HG02642 (cell line): ENCODE data around the gene SELPLG.
"Not testable (repeated sequence)": the region's sequence is repeated elsewhere in the genome, so short reads cannot be mapped to it uniquely, and the experiment has no call there.

Experiments
- ATAC-seq: cut with Tn5 transposase; IDR thresholded peaks from one replicate; pipeline ENCODE4 v1.9.1; 2021; ENCODE audit warnings: mild to moderate bottlenecking; ENCODE audit not compliant: unreplicated experiment, poor library complexity

SELPLG gene

DNA sequence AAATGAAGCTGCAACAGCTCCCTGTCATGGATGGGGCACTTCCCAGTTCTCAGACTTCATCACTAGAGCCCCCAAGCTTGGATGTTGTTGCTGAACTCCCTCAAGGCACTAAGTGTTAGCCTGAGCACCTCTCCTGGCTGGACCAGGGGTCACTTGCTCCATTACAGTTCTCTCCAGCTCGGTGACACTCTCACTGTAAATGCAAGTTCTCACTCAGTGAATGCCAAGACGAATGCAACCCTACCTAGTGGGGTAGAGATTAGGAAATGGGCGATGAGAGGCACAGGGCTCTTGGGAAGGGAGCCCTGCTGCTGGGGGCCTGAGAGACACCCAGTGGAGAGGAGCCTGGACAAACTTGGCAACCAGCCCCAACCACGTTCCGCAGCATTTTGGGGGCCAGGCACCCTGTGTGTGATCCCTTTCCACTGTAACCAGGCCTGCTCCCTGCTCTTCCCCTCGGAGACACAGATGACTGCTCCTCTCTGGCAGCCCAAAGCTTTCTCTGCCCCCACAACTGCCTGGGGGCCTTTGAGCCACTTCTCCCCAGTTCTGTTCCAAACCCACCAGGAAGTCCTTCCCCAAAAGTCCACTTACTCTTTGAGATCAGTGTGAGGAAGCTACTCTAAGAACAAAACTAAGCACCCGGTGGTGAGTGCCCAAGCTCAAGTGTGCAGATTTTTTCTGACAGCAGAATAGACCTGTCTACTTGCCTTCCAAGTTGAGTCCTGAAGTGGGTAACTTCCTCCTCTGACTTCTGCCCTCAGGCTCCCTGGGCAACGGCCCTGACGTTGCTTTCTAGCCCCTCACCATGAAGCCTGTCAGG, 8.0 kb upstream of the SELPLG start:
- ATAC-seq = no peak

DNA sequence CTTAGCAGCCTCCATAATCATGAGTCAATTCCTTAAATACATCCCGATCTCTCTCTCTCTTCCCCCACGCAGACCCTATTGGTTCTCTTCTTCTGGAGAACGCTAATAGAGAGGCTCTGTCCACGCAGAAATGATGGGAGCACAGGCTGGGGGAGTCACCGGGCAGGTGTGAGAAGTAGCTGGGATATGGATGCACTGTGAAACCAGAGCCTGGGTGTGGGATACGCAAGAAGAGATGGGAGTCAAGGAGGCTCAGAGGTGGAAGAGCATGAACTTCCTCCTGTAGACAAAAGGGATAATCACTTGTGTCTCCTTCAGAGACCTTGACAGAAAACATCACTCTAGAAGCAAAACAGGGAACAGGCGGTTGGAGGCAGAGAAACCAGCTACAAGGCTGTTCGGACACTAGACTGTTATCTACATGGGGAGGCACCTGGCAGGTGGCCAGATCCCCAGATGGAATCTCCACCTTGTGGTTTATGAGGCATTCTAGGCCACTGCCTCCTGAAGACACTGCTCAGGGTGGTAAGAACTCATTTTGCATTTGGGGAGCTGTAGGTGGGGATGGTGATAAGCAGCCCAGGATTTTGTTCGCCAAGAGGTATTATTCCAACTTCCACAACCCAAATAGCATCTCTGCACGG, 7.2 kb upstream of the SELPLG start:
- ATAC-seq = no peak

DNA sequence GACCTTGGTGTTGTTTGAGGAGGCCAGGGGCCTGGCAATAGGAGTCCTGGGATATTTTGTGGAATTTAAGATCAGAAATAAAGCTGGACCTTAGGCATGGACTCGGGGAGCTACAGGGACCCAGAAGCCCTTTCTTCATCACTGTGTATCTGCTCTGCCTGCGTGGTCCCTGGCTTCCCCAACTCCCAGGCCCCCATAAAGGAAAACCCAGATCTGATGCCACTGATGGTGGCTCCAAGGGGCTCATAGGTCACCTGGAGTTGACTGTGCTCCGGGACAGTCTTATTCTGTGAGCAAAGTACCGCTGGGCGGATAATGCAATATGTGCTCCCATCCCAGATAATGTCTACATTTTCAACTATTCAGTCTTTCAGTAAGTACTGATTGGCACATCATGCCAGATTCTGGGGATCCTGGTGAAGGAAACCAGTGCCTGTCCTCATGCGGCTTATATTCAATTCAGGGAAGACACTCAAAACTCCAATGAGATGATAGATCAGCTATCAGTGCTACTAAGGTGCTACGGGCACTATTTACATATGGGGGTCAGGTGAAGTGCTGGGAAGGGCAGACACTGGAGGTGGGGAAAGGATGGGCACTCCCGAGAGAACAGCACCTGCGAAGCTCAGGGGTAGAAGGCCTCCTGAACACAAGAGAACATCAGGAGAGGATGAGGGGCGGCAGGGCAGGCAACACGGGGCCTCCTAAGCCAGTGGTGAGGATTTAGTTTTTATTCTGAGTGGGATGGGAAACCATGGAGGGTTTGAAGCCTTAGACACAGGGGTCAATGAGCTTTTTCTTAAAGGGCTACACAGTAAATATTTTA, 5.5 kb upstream of the SELPLG start:
- ATAC-seq = no peak

DNA sequence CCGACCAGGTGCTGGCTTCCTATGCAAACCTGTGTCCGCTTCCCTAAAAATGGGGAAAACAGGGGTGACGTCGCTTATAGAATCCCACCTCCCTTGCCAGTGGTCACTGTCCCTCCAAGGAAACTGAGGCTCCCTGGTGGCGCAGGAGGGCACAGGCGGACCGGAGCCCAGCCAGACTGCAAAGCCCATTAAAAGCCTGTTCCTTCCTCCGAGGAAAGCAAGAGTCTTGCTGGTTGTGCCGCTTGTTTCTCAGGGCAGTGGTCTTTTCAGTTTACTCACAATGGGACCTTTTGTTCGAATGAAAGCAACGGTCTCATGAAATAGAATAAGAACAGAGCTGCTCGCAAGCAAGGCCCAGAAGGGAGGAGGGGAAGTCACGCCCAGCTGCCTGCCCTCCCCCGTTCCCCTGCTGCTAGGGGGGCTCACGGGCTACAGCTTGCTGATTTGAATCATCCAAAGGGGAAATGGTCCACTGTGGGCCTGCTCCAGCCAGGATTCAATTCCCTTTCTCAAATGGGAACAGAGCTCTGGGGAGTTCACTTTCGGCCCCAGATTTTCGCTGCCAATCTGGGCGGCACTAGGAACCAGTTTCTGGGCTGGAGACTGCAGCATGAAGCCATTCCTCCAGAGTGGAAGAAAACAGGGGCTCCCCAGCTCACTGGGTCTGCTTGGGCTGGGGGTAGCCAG, 4.6 kb upstream of the SELPLG start:
- no peak for ATAC-seq

DNA sequence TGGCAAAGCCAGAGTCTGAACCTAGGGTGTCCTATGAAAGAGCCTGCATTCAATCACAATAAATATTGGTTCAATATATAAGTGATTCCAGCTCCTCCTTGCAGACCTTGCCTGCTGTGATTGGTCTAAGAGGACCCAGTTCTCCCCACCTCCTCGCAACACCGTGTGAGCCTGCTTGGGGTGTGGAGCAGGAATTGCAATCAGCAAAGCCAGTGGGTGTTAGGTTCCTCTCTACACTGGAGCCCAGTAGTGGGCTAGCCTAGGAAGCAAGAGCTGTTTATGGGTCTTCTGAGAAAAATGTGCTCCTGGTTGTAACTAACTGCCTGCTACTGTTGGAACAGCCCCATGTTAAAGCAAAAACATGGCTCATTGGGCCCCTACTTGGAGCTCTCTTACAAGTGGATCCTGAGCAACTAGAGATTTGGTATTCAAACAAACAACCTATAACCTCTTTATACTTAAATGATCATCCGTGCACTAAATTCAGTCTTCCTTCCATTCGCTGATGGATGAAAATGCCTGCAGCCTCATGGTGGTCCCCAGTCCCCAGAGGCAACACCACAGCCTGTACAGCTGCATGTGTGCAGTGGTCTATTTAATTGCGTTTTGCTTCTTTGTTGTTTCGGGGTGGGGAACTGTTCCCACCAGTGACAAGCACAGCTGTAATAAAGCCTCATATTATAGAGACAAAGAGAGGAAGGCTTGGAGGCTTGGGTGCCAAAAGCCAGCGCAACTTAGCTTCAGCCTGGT, 3.7 kb upstream of the SELPLG start:
- no peak for ATAC-seq

DNA sequence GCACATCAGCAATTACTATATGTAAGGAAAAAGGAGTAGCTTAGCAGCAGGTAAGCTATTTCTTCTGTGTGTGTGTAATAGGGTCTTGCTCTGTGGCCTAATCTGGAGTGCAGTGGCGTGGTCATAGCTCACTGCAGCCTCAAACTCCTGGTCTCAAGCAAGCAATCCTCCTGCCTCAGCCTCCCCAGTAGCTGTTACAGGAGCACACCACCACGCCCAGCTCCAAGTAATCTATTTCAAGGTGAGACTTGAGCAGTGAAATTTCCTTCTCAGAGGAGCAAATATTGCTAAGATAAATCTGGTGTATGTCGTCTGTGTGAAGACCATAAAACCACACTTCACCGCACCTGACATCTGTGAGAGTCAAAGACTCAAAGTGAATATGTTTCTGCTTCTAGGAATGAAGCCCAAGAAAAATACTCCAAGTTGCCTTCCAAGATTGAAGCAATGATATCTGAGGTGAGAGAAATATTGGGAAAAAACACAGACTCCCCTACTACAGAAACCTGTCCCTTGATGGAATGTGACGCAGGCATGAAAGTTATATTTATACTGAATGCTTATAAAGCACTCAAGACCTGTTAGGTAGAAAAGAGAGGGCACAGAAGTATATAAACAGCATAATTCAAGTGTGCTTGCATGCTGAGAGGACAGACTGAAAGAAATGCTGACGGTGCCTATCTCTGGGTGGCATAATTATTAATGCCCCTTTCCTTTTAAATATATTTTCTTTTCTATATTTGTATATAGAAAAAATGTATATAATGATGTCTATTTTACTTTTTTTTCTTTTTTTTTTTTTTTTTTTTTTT, 2.5 kb upstream of the SELPLG start:
- ATAC-seq = no peak

DNA sequence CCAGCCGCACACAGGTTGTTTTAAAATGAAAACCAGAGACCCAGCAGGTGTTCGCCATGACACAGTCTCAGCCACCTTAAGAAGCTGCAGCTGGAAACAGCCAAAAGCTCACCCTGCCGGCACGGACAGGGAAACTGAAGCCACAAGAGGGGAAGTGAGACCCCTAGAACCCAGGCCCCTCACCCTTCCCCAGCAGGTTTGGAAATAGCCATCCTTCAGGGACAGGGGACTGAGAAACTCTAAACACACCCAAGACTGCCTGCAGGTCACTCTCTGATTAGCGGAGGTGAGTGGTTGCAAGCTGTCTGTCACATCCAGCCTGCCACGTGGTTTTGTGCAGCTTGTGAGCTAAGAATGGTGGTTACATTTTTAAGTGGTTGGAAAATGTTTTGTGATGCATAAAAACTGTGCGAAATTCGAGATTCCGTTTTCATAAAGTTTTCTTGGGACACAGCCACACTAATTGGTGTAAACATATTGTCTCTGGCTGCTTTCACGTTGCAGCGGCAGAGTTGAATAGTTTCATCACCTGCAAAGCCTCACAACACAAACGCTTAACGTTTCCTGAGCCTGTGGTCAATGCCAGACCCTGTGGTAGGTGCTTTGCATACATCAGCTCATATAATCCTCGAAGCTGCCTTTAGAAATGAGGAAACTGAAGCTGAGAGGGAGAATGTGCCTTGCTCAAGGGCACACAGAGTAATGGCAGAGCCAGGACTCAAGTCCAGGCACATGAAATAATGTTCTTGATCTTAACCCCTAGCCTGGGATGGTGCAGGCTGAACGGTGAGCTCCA, 1.7 kb upstream of the SELPLG start:
- peak; percentile 45 for ATAC-seq

DNA sequence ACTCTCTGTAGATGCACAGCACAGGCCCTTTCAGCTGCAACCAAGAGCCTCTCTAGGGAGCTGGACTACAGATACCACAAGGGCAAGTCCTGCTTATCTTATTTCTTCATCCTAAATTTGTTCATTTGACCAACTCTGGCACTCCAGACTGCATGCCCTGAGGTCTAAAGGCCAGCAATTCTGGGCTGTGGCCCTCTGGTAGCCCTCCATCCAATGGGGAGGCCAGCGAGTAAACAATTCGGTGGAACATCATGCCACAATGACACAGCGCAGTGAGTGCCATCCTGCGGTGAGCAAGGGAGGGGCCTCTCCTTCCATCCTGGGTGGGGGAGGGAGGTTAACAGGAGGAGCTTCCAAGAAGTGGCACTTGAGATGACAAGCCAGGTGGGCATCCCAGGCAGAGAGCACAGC, 652 bp upstream of the SELPLG start:
- ATAC-seq = no peak

DNA sequence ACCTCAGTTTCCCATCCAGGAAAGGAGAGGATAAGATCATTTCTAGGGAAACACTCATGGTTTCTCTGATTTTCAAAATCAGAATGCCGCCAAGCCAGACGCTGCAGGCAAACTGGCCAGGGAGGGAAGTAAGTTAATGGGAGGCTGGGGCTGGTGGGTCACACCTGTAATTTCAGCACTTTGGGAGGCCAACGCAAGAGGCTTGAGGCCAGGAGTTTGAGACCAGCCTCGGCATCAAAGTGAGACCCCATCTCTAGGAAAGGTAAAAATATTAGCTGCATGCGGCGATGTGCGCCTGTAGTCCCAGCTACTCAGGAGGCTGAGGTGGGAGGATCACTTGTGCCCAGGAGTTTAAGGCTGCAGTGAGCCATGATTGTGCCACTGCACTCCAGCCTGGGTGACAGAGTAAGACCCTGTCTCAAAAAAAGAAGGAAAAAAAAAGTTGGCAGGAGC, 587 bp downstream of the SELPLG start:
- no peak for ATAC-seq

DNA sequence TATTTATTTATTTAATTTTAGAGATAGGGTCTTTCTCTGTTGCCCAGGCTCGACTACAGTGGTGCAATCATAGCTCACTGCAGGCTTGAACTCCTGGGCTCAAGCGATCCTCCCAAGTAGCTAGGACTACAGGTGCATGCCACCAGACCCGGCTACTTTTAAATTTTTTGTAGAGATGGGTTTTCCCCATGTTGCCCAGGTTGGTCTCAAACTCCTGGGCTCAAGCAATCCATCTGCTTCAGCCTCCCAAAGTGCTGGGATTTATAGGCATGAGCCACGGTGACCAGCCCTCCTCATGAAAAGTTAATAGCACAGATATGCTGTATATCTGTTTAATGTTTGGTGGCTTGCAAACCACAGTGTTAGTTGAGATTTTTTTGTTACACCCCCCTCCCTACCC, 2.4 kb downstream of the SELPLG start:
- ATAC-seq = not testable (repeated sequence)

DNA sequence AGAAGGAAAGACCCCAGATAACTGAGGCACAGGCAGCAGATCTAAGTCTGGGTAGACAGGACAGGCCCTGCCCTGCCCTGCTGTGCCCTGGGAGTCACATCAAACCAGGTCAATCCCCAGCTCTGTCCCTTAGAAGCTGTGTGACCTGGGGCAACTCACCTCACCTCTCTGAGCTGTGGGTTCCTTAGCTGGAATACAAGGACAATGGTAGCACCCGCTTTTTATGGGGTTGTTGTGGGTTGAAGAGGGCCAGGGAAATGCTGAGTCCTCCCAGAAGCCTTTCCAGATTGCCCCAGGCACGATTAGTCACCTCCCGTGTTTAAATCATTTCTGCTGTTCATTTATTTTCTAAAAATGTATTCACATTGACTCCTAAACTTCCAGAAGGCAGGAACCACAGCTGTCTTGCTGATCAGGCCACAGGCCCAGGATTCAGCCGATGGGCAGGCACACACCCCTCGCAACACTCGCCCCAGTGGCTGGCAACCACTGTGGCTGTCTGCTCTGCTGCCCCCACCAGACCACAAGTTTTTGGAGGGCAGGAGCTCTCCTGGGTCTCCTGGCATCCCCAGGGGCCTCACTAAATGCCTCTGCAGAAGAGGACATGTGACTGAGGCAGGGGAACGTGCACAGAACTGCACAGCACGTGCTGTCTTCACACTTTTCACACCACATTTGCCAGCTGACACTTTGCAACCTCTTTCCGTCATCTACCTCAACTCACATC, 3.0 kb downstream of the SELPLG start:
- no peak for ATAC-seq

DNA sequence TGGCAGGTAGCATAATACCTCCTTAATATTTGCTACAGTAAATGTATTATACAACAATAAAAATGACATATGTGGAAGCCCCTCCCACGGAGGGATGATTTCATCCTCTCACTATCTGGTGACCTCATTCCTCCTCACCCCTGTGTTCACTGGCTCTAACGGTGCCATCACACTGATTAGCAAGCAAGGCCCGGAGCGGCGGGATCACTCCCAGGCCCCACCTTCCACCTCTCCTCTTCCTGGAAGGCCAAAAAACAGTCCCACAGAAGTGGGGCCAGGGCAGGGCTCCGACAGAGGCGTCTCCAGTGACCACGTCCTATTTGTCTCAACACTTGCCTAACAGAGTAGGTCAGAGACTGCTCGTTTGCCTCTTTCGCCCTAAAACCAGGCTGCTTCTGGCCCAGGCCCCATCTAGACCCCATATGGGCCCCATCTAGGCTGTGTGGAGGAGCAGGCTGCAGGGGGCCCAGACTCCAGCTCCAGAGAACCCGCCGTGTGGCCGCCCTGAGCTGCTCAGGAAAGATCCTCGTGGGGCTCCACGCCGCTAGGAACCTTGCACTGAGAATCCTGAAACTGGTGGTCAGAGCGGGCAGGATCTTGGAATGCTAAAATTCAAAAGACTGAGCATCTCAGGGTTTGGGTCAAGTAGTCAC, 3.7 kb downstream of the SELPLG start:
- ATAC-seq = no peak

DNA sequence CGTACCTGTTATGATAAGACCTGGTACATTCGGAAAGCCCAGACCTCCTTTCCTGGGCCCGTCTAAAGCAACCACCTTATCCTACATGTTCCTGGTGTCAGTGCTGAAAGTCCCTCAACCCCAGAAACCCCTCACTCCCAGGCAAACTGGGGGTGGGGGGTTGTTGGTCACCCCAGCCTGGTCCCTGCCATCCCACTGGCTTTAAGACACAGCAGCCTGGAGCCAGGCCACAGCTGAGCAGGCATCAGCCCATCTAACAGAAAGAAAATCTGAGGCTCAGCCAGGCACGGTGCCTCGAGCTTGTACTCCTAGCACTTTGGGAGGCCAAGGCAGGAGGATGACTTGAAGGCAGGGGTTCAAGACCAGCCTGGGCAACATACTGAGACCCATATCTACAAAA, 4.5 kb downstream of the SELPLG start:
- ATAC-seq = no peak

DNA sequence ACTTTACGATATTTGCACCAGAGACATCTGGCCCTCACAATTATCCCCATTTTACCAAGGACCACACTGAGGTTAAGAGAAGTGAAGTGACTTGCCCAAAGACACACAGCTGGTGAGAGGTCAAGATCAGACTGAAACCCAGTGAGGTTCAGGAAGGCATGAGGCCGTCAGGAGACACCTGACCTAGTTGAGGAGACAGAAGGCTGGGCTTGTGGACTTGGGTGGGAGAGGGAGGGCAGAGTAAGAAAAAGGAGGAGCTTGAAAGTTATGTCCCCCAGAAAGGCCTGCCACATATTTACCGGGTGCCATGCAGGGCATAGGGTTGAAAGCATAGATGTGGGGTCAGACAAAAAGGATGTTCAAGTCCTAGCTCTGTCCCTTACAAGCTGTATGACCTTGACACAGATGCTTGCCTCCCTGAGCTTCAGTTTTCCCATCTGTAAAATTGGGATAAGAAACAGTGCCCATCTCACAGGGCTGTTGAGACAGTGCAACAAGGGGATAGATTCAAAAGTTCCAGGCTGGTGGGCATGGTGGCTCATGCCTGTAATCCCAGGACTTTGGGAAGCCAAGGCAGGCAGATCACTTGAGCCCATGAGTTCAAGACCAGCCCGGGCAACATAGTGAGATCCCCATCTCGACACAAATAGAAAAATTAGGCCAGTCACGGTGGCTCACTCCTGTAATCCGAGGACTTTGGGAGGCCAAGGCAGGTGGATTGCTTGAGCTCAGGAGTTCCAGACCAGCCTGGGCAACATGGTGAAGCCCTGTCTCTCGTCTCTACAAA, 6.4 kb downstream of the SELPLG start:
- ATAC-seq = no peak

DNA sequence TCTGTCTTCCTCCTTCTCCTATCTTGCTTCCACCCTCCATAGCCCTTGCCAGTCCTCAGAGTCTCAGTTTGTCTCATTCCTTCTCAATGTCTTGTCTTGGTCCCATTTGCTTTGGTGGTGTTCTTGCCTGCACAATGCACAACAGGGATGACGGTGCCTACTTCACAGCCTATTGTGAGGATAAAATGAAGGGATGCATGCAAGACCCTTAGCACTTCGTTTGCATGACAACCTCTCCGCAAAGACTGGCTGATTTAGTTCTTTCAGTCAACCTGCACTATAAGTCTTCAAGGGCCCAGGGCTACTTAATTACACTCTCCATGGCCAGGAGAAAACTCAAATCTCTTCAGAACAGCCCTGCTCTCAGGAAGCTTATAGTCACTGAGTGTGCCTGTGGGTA, 8.5 kb downstream of the SELPLG start:
- ATAC-seq = no peak

DNA sequence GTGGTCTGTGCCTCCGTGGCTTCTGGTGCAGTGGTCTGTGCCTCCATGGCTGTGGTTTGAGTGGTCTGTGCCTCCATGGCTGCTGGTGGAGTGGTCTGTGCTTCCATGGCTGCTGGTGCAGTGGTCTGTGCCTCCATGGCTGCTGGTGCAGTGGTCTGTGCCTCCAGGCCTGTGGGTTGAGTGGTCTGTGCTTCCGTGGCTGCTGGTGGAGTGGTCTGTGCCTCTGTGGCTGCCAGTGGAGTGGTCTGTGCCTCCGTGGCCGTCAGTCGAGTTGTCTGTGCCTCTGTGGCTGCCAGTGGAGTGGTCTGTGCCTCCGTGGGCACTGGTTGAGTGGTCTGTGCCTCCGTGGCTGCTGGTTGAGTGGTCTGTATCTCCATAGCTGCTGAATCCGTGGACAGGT, 10.1 kb downstream of the SELPLG start:
- no peak for ATAC-seq
